ENCODE results near the gene TLE4.
"Not testable (repeated sequence)": the region's sequence is repeated elsewhere in the genome, so short reads cannot be mapped to it uniquely, and the experiment has no call there.

The TLE4 gene

DNA sequence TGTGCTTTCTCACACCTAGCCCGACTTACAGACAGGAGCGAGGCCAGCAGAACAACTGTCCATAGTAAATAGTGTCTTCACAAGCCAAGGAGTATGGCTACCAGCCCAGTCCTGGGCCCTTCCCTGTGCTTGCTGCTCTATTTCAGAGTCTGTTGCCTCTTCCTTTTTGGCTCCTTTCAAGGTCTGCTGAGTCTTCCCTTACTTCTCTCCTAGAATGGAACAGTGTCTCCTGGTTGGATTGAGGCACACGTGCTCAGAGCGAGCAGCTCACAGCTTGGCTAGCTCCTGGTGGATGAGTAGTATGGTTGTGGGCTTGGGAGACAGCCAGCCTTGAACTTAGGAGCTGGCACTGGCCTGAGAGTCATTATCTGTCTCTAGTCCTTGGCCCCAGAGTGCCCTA, 72.8 kb downstream of the TLE4 start:
- DNase-seq (ENCODE audit: low read depth): no peak
- TF ChIP-seq, protein P1, sequence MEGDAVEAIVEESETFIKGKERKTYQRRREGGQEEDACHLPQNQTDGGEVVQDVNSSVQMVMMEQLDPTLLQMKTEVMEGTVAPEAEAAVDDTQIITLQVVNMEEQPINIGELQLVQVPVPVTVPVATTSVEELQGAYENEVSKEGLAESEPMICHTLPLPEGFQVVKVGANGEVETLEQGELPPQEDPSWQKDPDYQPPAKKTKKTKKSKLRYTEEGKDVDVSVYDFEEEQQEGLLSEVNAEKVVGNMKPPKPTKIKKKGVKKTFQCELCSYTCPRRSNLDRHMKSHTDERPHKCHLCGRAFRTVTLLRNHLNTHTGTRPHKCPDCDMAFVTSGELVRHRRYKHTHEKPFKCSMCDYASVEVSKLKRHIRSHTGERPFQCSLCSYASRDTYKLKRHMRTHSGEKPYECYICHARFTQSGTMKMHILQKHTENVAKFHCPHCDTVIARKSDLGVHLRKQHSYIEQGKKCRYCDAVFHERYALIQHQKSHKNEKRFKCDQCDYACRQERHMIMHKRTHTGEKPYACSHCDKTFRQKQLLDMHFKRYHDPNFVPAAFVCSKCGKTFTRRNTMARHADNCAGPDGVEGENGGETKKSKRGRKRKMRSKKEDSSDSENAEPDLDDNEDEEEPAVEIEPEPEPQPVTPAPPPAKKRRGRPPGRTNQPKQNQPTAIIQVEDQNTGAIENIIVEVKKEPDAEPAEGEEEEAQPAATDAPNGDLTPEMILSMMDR (IDR thresholded peaks at IDR 0.05; ENCODE audit: low read depth, low read length): no peak
- TF ChIP-seq MYC (IDR thresholded peaks at IDR 0.05; ENCODE audit: low read depth, low read length) (no peak), POLR2A (IDR thresholded peaks at IDR 0.05; ENCODE audit: extremely low read depth, insufficient read length) (no peak)
- TF ChIP-seq, protein P2, sequence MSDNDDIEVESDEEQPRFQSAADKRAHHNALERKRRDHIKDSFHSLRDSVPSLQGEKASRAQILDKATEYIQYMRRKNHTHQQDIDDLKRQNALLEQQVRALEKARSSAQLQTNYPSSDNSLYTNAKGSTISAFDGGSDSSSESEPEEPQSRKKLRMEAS (IDR thresholded peaks at IDR 0.05; ENCODE audit: low read depth, low read length): no peak
- H3K4me3 ChIP-seq (ENCODE audit: low read depth, low read length): no peak overlapping the region

DNA sequence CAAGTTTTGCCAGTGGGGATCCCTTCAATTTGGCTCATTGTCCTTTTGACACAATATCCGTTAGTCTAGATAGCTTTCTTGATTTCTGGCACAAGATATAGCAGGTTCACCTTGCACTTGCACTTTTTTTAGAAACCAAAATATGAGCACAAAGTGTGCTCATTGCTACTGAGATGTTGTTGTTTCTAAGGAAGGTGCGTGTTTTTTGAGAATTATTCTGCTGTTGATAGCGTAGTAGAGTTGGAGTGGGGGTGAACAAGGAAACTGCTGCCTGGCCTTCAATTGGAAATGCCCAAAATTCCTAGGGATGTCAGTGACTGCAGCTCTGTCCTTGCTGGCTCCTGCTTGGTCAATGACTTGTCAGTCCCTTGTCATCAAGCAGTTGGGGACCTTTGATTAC, 73.3 kb downstream of the TLE4 start:
- DNase-seq (ENCODE audit: low read depth): no peak
- TF ChIP-seq MYC (IDR thresholded peaks at IDR 0.05; ENCODE audit: low read depth, low read length) (no peak), POLR2A (IDR thresholded peaks at IDR 0.05; ENCODE audit: extremely low read depth, insufficient read length) (no peak)
- TF ChIP-seq, protein P1 (IDR thresholded peaks at IDR 0.05; ENCODE audit: low read depth, low read length): no peak
- TF ChIP-seq, protein P2 (IDR thresholded peaks at IDR 0.05; ENCODE audit: low read depth, low read length): no peak

DNA sequence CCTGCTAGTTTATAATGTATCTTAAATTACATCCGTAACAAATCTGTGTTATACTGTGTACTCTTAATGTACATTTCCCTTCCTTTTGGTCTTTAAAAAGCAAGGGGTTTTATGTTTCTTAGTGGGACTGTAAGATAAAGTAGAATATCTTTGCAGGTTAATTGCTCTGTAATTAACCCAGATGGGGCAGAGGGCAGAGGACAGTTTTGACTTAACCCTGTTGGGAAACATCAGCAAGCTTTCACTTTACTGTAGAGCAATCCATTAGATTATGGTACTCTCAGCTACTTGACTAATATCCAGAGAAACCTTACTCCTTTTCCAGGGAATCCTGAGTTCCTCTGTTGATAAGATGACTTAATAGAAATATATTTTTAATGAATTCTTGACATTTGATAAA, 74.3 kb downstream of the TLE4 start:
- DNase-seq (ENCODE audit: low read depth): no peak
- TF ChIP-seq POLR2A (IDR thresholded peaks at IDR 0.05; ENCODE audit: extremely low read depth, insufficient read length): no peak
- no peak for TF ChIP-seq MYC (IDR thresholded peaks at IDR 0.05; ENCODE audit: low read depth, low read length)
- TF ChIP-seq, protein P1 (IDR thresholded peaks at IDR 0.05; ENCODE audit: low read depth, low read length): no peak
- TF ChIP-seq, protein P2 (IDR thresholded peaks at IDR 0.05; ENCODE audit: low read depth, low read length): no peak
- H3K4me3 ChIP-seq (ENCODE audit: low read depth, low read length): no peak overlapping the region

More for the DNA sequence above, 73.3 kb downstream of the TLE4 start:
- no peak overlapping the region for H3K4me3 ChIP-seq (ENCODE audit: low read depth, low read length)

DNA sequence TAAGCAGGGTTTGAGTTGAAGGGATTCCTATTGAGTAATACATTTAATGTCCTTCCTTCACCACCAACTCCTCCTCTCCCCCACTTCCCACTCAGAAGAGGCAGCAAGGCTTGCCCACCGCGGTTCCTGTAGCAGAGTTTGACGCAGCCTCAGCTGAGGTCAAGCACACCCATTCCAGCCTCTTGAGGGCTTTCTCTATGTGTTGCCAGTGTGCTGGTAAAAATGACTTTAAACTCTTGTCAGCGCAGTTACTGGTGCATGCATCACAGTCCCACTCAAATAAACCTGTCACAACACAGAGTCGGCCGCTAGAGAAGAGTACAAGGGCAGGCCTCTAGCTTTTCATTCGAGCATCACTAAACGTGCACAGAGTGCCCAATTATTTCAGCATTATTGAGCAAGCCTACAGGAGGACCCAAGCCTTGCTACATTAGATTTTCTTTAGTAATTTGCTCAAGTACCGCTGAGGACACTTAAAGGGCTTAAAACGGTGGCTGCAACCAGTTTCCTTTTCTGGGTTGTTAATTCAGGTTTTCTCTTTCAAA, 79.6 kb downstream of the TLE4 start:
- peak; percentile 46 for TF ChIP-seq MYC (IDR thresholded peaks at IDR 0.05; ENCODE audit: low read depth, low read length)
- TF ChIP-seq, protein P2 (IDR thresholded peaks at IDR 0.05; ENCODE audit: low read depth, low read length): peak; percentile 71
- no peak for TF ChIP-seq POLR2A (IDR thresholded peaks at IDR 0.05; ENCODE audit: extremely low read depth, insufficient read length)
- TF ChIP-seq, protein P1 (IDR thresholded peaks at IDR 0.05; ENCODE audit: low read depth, low read length): no peak
- peak; percentile 92 for DNase-seq (ENCODE audit: low read depth)
- H3K4me3 ChIP-seq (ENCODE audit: low read depth, low read length): peak overlapping the region; percentile 37

DNA sequence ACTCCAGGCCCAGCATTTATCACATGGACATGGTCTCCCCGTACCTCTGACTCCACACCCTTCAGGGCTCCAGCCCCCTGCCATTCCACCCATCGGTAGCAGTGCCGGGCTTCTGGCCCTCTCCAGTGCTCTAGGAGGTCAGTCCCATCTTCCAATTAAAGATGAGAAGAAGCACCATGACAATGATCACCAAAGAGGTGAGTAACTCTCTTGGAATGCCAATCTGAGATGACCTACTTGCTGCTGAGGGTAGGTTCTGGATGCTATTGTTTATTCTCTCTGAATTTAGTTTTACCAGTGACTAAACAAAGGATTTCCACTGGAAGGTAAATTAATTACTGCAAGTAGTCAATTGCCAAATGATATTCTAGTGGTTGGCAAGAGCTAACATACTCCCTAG, 80.8 kb downstream of the TLE4 start:
- no peak for DNase-seq (ENCODE audit: low read depth)
- no peak for TF ChIP-seq MYC (IDR thresholded peaks at IDR 0.05; ENCODE audit: low read depth, low read length)
- TF ChIP-seq, protein P2 (IDR thresholded peaks at IDR 0.05; ENCODE audit: low read depth, low read length): no peak
- TF ChIP-seq, protein P1 (IDR thresholded peaks at IDR 0.05; ENCODE audit: low read depth, low read length): no peak
- no peak overlapping the region for H3K4me3 ChIP-seq (ENCODE audit: low read depth, low read length)

DNA sequence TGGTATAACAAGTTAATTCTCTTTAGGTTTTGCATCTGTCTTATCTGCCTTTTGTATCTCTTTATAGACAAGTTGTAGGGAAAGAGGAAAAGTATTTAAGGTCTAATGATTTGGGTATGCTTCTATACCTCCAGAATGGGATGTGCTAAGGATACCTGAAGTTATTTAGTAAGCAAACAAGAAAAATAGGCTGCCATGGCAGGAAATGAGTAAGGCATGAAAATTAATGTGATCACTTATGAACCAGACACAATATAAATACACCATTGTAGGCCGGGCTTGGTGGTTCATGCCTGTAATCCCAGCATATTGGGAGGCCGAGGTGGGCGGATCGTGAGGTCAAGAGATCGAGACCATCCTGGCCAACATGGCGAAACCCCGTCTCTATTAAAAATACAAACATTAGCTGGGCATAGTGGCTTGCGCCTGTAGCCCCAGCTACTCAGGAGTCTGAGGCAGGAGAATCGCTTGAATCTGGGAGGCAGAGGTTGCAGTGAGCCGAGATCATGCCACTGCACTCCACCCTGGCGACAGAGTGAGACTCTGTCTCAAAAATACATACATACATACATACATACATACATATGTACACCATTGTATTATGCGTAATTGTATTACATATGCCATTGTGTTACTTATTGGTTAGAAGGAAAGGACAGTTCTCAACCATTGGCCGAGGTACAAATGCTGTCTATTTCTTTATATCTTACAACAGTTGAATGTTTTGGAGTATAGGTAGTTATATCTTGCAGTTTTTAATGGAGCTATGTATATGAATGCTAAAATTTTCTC, 83.0 kb downstream of the TLE4 start:
- DNase-seq (ENCODE audit: low read depth); H3K4me3 ChIP-seq (ENCODE audit: low read depth, low read length): not testable (repeated sequence)
